ENCODE results near the gene CCNL1.
A peak's percentile ranks its signal among the peaks of the same experiment; 100 is the strongest.
"Not testable (repeated sequence)": the region's sequence is repeated elsewhere in the genome, so short reads cannot be mapped to it uniquely, and the experiment has no call there.

Gene CCNL1

DNA sequence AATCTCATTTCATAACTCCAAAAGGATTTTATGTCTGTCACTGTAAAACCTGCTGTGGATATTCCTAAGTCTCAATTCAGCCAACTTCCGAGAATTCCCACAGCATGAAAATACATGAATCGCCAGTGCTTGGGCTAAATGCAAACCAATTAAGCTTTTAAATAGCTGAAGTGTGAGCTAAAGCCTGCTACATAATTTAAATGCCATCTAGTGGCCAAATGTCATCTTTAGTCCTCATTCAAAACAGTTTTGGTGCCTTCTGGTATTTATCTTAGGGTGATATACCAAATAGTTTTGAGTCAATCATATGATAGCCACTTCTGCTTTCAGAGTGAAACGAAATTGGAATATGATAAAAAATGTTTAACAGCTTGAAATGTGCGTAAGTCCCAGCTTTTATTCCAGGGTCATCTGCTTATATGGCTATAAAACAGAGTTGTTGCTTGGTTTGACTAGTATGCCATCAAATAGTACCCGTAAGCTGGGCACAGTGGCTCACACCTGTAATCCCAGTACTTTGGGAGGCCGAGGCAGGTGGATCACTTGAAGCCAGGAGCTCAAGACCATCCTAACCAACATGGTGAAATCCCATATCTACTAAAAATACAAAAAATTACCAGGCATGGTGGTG lies 41.8 kb upstream of the CCNL1 start:
- no peak overlapping the region for H3K27ac ChIP-seq (ENCODE audit: low read length)
- H3K27me3 ChIP-seq (replicated peaks; ENCODE audit: insufficient read depth, low read length) = no peaks in the 10 kb centered on the region
- TF ChIP-seq, protein P1, sequence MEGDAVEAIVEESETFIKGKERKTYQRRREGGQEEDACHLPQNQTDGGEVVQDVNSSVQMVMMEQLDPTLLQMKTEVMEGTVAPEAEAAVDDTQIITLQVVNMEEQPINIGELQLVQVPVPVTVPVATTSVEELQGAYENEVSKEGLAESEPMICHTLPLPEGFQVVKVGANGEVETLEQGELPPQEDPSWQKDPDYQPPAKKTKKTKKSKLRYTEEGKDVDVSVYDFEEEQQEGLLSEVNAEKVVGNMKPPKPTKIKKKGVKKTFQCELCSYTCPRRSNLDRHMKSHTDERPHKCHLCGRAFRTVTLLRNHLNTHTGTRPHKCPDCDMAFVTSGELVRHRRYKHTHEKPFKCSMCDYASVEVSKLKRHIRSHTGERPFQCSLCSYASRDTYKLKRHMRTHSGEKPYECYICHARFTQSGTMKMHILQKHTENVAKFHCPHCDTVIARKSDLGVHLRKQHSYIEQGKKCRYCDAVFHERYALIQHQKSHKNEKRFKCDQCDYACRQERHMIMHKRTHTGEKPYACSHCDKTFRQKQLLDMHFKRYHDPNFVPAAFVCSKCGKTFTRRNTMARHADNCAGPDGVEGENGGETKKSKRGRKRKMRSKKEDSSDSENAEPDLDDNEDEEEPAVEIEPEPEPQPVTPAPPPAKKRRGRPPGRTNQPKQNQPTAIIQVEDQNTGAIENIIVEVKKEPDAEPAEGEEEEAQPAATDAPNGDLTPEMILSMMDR (IDR thresholded peaks at IDR 0.05; ENCODE audit: low read length) = peak; percentile 87
- TF ChIP-seq EZH2phosphoT487 (IDR thresholded peaks at IDR 0.05; ENCODE audit: low read length) = no peak
- H3F3A ChIP-seq (ENCODE audit: insufficient read depth, low read length) = no peaks in the 10 kb centered on the region
- H2AFZ ChIP-seq (ENCODE audit: low read length) = no peak overlapping the region
- no peaks in the 10 kb centered on the region for H3K79me2 ChIP-seq (ENCODE audit: low read length)
- no peak overlapping the region for H3K4me2 ChIP-seq (ENCODE audit: low read depth, low read length)
- peak; percentile 81 for DNase-seq
- no peaks in the 10 kb centered on the region; the same call in 1 of the 2 replicates for H3K4me1 ChIP-seq (ENCODE audit: low read length)
- H4K20me1 ChIP-seq (ENCODE audit: insufficient read depth, low read length) = no peaks in the 10 kb centered on the region
- no peaks in the 10 kb centered on the region for H3K9me3 ChIP-seq (replicated peaks; ENCODE audit: insufficient read depth, low read length)
- H3K36me3 ChIP-seq (replicated peaks; ENCODE audit: insufficient read depth, low read length) = no peaks in the 10 kb centered on the region
- no peaks in the 10 kb centered on the region for H3K9me2 ChIP-seq (replicated peaks; ENCODE audit: insufficient read depth, low read length)
- H3K4me3 ChIP-seq (ENCODE audit: low read length) = no peak overlapping the region
- no peak overlapping the region for H3K9ac ChIP-seq (ENCODE audit: low read length)

DNA sequence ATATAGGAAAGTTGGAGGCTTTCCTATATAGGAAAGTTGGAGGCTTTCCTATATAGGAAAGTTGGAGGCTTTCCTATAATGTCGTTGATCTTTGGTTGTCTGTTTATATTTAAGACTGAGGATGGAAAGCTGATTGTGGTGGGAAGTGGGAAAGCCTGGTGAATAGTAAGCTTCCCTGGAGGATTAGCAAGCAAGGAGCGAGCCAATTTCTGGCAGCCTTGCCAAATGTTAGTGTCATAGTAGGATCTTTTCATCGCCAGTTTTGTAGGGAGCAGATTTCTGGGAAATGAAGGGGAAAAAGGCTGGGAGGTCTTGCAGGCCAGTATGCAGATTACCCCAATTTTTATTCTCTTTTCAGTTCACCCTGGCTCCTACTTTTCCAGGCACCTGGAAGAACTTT lies 39.9 kb upstream of the CCNL1 start:
- DNase-seq = no peak
- Histone ChIP-seq H3K79me2 (ENCODE audit: low read length) (no peaks in the 10 kb centered on the region), H3K36me3 (replicated peaks; ENCODE audit: insufficient read depth, low read length) (no peaks in the 10 kb centered on the region)

DNA sequence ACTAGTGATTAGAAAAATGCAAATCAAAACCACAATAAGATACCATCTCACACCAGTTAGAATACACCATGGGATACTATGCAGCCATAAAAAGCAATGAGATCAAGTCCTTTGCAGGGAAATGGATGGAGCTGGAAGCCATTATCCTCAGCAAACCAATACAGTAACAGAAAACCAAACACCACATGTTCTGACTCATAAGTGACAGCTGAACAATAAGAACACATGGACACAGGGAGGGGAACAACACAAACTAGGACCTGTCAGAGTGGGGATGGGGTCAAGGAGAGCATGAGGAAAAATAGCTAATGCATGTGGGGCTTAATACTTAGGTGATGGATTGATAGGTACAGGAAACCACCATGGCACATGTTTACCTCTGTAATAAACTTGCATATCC lies 36.0 kb upstream of the CCNL1 start:
- no peak for TF ChIP-seq EZH2phosphoT487 (IDR thresholded peaks at IDR 0.05; ENCODE audit: low read length)
- TF ChIP-seq, protein P1 (IDR thresholded peaks at IDR 0.05; ENCODE audit: low read length) = no peak
- no peak for TF ChIP-seq EZH2 (optimal IDR thresholded peaks at IDR 0.05; ENCODE audit: low read depth, low read length)
- Histone ChIP-seq H4K20me1 (ENCODE audit: insufficient read depth, low read length) (no peaks in the 10 kb centered on the region), H3K9me3 (replicated peaks; ENCODE audit: insufficient read depth, low read length) (no peaks in the 10 kb centered on the region), H3K9me2 (replicated peaks; ENCODE audit: insufficient read depth, low read length) (no peaks in the 10 kb centered on the region), H3K4me1 (ENCODE audit: low read length) (no peaks in the 10 kb centered on the region), H3K36me3 (replicated peaks; ENCODE audit: insufficient read depth, low read length) (no peaks in the 10 kb centered on the region), H3K4me3 (ENCODE audit: low read length) (no peak overlapping the region), H3K79me2 (ENCODE audit: low read length) (no peaks in the 10 kb centered on the region), H2AFZ (ENCODE audit: low read length) (no peak overlapping the region), H3K27me3 (replicated peaks; ENCODE audit: insufficient read depth, low read length) (no peaks in the 10 kb centered on the region), H3F3A (ENCODE audit: insufficient read depth, low read length) (no peaks in the 10 kb centered on the region), H3K4me2 (ENCODE audit: low read depth, low read length) (no peak overlapping the region), H3K27ac (ENCODE audit: low read length) (no peak overlapping the region), H3K9ac (ENCODE audit: low read length) (no peak overlapping the region)
- DNase-seq = no peak

More for the DNA sequence above, 39.9 kb upstream of the CCNL1 start:
- no peak overlapping the region for H3K4me3 ChIP-seq (ENCODE audit: low read length)
- H3K9ac ChIP-seq (ENCODE audit: low read length) = no peak overlapping the region
- no peaks in the 10 kb centered on the region; the same call in 1 of the 2 replicates for H3K4me1 ChIP-seq (ENCODE audit: low read length)
- no peaks in the 10 kb centered on the region for H3F3A ChIP-seq (ENCODE audit: insufficient read depth, low read length)
- no peak overlapping the region for H3K27ac ChIP-seq (ENCODE audit: low read length)
- H3K9me2 ChIP-seq (replicated peaks; ENCODE audit: insufficient read depth, low read length) = no peaks in the 10 kb centered on the region
- TF ChIP-seq, protein P1 (IDR thresholded peaks at IDR 0.05; ENCODE audit: low read length) = no peak
- no peak for TF ChIP-seq EZH2phosphoT487 (IDR thresholded peaks at IDR 0.05; ENCODE audit: low read length)
- TF ChIP-seq EZH2 (optimal IDR thresholded peaks at IDR 0.05; ENCODE audit: low read depth, low read length) = no peak
- no peaks in the 10 kb centered on the region for H4K20me1 ChIP-seq (ENCODE audit: insufficient read depth, low read length)
- no peaks in the 10 kb centered on the region for H3K27me3 ChIP-seq (replicated peaks; ENCODE audit: insufficient read depth, low read length)
- H3K4me2 ChIP-seq (ENCODE audit: low read depth, low read length) = no peak overlapping the region
- H2AFZ ChIP-seq (ENCODE audit: low read length) = no peak overlapping the region
- no peaks in the 10 kb centered on the region for H3K9me3 ChIP-seq (replicated peaks; ENCODE audit: insufficient read depth, low read length)

DNA sequence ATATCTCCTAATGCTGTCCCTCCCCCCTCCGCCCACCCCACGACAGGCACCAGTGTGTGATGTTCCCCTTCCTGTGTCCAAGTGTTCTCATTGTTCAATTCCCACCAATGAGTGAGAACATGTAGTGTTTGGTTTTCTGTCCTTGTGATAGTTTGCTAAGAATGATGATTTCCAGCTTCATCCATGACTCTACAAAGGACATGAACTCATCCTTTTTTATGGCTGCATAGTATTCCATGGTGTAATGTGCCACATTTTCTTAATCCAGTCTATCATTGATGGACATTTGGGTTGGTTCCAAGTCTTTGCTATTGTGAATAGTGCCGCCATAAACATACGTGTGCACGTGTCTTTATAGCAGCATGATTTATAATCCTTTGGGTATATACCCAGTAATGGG lies 31.2 kb upstream of the CCNL1 start:
- not testable (repeated sequence) for H3K79me2 ChIP-seq (ENCODE audit: low read length); H3K36me3 ChIP-seq (replicated peaks; ENCODE audit: insufficient read depth, low read length); H3K4me2 ChIP-seq (ENCODE audit: low read depth, low read length); H3K9me2 ChIP-seq (replicated peaks; ENCODE audit: insufficient read depth, low read length); H3K27me3 ChIP-seq (replicated peaks; ENCODE audit: insufficient read depth, low read length); DNase-seq; H2AFZ ChIP-seq (ENCODE audit: low read length); H3K9ac ChIP-seq (ENCODE audit: low read length); H3K27ac ChIP-seq (ENCODE audit: low read length); H3K9me3 ChIP-seq (replicated peaks; ENCODE audit: insufficient read depth, low read length); H3K4me3 ChIP-seq (ENCODE audit: low read length); H3F3A ChIP-seq (ENCODE audit: insufficient read depth, low read length); H3K4me1 ChIP-seq (ENCODE audit: low read length); H4K20me1 ChIP-seq (ENCODE audit: insufficient read depth, low read length)
